AG04449 (cell line): ENCODE results near the gene SP7.

Experiments
- CTCF ChIA-PET: fragments of 350-600 bp; formaldehyde crosslinking; extraction: SDS; loops from one replicate; lab custom pipeline; 2021; ENCODE audit warnings: antibody characterized with exemption; lab: Yijun Ruan, JAX
- POLR2A ChIA-PET: fragments of 400-600, 350-600 bp; formaldehyde crosslinking; extraction: SDS; loops from one replicate; lab custom pipeline; 2020; ENCODE audit warnings: antibody characterized with exemption, inconsistent platforms; lab: Yijun Ruan, JAX
- DNase-seq: peaks from one replicate; pipeline ENCODE4 v3.0.0-alpha.2; 2010; ENCODE audit warnings: low read depth, low spot score
- H3K4me3 ChIP-seq: 2 replicates; pipeline ENCODE4 v1.5.1; 2011; ENCODE audit warnings: low read depth, mild to moderate bottlenecking, control low read depth, low read length
- CTCF ChIP-seq: IDR thresholded peaks from one replicate; pipeline ENCODE4 v1.5.1; 2011; ENCODE audit warnings: mild to moderate bottlenecking, moderate library complexity, low read length, control low read depth, inconsistent platforms; ENCODE audit not compliant: insufficient read depth; ENCODE audit errors: missing control alignments

SP7 gene

GRCh38 chr12:53336181-53336681 is at the start of gene SP7:
Gene SP7, minus strand, starts transcription at chr12:53336354. Its CDS starts 708 bp downstream, at chr12:53335646.
- DNase-seq, result no peak
- ChIA-PET POLR2A (interaction anchor here (1.3 kb wide), 1 partner anchor 14 kb away, joined by 4 read pairs; the partner anchor contains the start of gene AAAS), CTCF (interaction anchor here (1.0 to 3.3 kb wide), 7 partner anchors 9 to 20 kb away, joined by 3 to 26 read pairs (median 11); partner anchors contain the start of gene AAAS)
- no peak within 1 kb of the TSS for H3K4me3 ChIP-seq
- no peak for TF ChIP-seq CTCF

- H3K4me3 ChIP-seq, result peak overlapping the region; percentile 26
- no peak for DNase-seq
- TF ChIP-seq CTCF, result no peak
- ChIA-PET CTCF (interaction anchor here (0.9 to 4.7 kb wide), 6 partner anchors 14 to 61 kb away, joined by 3 to 27 read pairs (median 5); partner anchors contain the start of gene AMHR2), POLR2A (no interaction called here)
Observed at GRCh38 chr12:53383258-53383657, 47.1 kb upstream of the SP7 start.

GRCh38 chr12:53381731-53382630 is 45.8 kb upstream of the SP7 start:
- CTCF ChIA-PET, result interaction anchor here (0.8 to 4.7 kb wide), 14 partner anchors 8 to 127 kb away, joined by 3 to 27 read pairs (median 5); partner anchors contain the start of genes AAAS and AMHR2
- DNase-seq, result no peak
- POLR2A ChIA-PET, result no interaction called here
- peak; percentile 4 for TF ChIP-seq CTCF
- peak overlapping the region; percentile 58 for H3K4me3 ChIP-seq

- peak overlapping the region; percentile 58 for H3K4me3 ChIP-seq
- ChIA-PET POLR2A (interaction anchor here (1.8 kb wide), 1 partner anchor 60 kb away, joined by 4 read pairs; the partner anchor contains the start of gene PRR13), CTCF (interaction anchor here (1.0 to 4.7 kb wide), 13 partner anchors 9 to 128 kb away, joined by 3 to 27 read pairs (median 6); partner anchors contain the start of genes AAAS and AMHR2)
- no peak for DNase-seq
- TF ChIP-seq CTCF, result no peak
Observed at GRCh38 chr12:53380794-53381730, 44.9 kb upstream of the SP7 start.

GRCh38 chr12:53380104-53380793 is 44.1 kb upstream of the SP7 start, which contains the start of gene SP1:
Gene SP1, plus strand, starts transcription at chr12:53380176. Its CDS starts 116 bp downstream, at chr12:53380292.
- CTCF ChIA-PET, result interaction anchor here (1.0 to 4.7 kb wide), 9 partner anchors 16 to 59 kb away, joined by 3 to 27 read pairs (median 6); partner anchors contain the start of genes AAAS and AMHR2
- POLR2A ChIA-PET, result interaction anchor here (1.0 to 1.9 kb wide), 5 partner anchors 14 to 121 kb away, joined by 3 to 5 read pairs (median 4); partner anchors contain the start of genes PRR13 and TARBP2
- DNase-seq, result peak; percentile 47
- no peak for TF ChIP-seq CTCF
- H3K4me3 ChIP-seq, result peak within 1 kb of the TSS; percentile 63
